ENCODE measurements around the gene PFKL.

PFKL gene

GRCh38 chr21:44293551-44294231 lies 6.2 kb upstream of the PFKL start:
- Histone ChIP-seq H3K4me3 (replicated peaks; ENCODE audit: insufficient read depth, low read length) (no peak overlapping the region), H3K27me3 (ENCODE audit: insufficient read depth, poor library complexity, severe bottlenecking) (no peaks in the 10 kb centered on the region), H3K27ac (replicated peaks) (no peak overlapping the region)
- TF ChIP-seq, protein P1, sequence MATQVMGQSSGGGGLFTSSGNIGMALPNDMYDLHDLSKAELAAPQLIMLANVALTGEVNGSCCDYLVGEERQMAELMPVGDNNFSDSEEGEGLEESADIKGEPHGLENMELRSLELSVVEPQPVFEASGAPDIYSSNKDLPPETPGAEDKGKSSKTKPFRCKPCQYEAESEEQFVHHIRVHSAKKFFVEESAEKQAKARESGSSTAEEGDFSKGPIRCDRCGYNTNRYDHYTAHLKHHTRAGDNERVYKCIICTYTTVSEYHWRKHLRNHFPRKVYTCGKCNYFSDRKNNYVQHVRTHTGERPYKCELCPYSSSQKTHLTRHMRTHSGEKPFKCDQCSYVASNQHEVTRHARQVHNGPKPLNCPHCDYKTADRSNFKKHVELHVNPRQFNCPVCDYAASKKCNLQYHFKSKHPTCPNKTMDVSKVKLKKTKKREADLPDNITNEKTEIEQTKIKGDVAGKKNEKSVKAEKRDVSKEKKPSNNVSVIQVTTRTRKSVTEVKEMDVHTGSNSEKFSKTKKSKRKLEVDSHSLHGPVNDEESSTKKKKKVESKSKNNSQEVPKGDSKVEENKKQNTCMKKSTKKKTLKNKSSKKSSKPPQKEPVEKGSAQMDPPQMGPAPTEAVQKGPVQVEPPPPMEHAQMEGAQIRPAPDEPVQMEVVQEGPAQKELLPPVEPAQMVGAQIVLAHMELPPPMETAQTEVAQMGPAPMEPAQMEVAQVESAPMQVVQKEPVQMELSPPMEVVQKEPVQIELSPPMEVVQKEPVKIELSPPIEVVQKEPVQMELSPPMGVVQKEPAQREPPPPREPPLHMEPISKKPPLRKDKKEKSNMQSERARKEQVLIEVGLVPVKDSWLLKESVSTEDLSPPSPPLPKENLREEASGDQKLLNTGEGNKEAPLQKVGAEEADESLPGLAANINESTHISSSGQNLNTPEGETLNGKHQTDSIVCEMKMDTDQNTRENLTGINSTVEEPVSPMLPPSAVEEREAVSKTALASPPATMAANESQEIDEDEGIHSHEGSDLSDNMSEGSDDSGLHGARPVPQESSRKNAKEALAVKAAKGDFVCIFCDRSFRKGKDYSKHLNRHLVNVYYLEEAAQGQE (IDR thresholded peaks at IDR 0.05; ENCODE audit: insufficient replicate concordance, low read depth) = no peak
- DNase-seq (ENCODE audit: low read depth in 1 of 2, low spot score in 1 of 2) = no peak

GRCh38 chr21:44294391-44295162 lies 5.3 kb upstream of the PFKL start:
- no peak overlapping the region for H3K4me3 ChIP-seq (replicated peaks; ENCODE audit: insufficient read depth, low read length)
- no peaks in the 10 kb centered on the region for H3K27me3 ChIP-seq (ENCODE audit: insufficient read depth, poor library complexity, severe bottlenecking)
- TF ChIP-seq SPI1 (IDR thresholded peaks at IDR 0.05; ENCODE audit: borderline replicate concordance, low read depth) (no peak), GABPA (IDR thresholded peaks at IDR 0.05; ENCODE audit: low read depth) (no peak), CTCF (IDR thresholded peaks at IDR 0.05; ENCODE audit: insufficient read depth, low read length) (no peak), POLR2AphosphoS5 (IDR thresholded peaks at IDR 0.05; ENCODE audit: low read depth) (no peak)
- TF ChIP-seq, protein P1 (IDR thresholded peaks at IDR 0.05; ENCODE audit: insufficient replicate concordance, low read depth) = no peak
- no peak for DNase-seq (ENCODE audit: low read depth in 1 of 2, low spot score in 1 of 2)
- no peak overlapping the region for H3K27ac ChIP-seq (replicated peaks)

GRCh38 chr21:44295163-44295573 lies 4.7 kb upstream of the PFKL start:
- H3K4me3 ChIP-seq (replicated peaks; ENCODE audit: insufficient read depth, low read length) = no peak overlapping the region
- no peak for TF ChIP-seq SPI1 (IDR thresholded peaks at IDR 0.05; ENCODE audit: borderline replicate concordance, low read depth)
- H3K27ac ChIP-seq (replicated peaks) = no peak overlapping the region
- no peak for DNase-seq (ENCODE audit: low read depth in 1 of 2, low spot score in 1 of 2)
- no peaks in the 10 kb centered on the region for H3K27me3 ChIP-seq (ENCODE audit: insufficient read depth, poor library complexity, severe bottlenecking)

DNA sequence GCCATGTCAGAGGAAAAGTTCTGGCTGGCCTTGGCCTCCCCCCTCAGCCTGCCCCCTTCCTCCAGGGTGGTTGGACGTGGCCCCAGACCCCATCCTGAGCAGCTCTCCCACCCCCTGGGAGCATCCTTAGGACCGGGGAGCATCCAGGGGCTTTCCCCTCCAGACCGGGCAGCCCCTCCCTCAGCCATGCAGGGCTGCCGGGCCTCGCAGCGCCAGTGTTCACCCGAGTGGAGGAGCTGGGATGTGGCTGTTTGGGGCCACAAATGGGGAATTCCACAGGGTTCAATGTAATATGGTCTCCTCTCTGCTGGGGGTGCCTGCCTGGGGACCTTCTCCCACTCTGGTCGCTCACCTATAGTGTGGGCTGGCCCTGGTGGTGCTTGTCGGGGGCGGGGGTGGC lies 4.2 kb upstream of the PFKL start:
- no peaks in the 10 kb centered on the region for H3K27me3 ChIP-seq (ENCODE audit: insufficient read depth, poor library complexity, severe bottlenecking)
- H3K4me3 ChIP-seq (replicated peaks; ENCODE audit: insufficient read depth, low read length) = no peak overlapping the region
- DNase-seq (ENCODE audit: low read depth in 1 of 2, low spot score in 1 of 2) = no peak
- no peak overlapping the region for H3K27ac ChIP-seq (replicated peaks)
- TF ChIP-seq CTCF (IDR thresholded peaks at IDR 0.05; ENCODE audit: insufficient read depth, low read length) = no peak
- TF ChIP-seq SPI1 (IDR thresholded peaks at IDR 0.05; ENCODE audit: borderline replicate concordance, low read depth) = no peak
- TF ChIP-seq, protein P1 (IDR thresholded peaks at IDR 0.05; ENCODE audit: insufficient replicate concordance, low read depth) = no peak
- TF ChIP-seq POLR2AphosphoS5 (IDR thresholded peaks at IDR 0.05; ENCODE audit: low read depth) = no peak
- TF ChIP-seq GABPA (IDR thresholded peaks at IDR 0.05; ENCODE audit: low read depth) = no peak

Data from HL-60 (cell line).